ENCODE results near the gene MAN1A2. TPM values are rescaled to one million over a fixed set of nuclear protein-coding genes. Genes with fewer than 3 reads are reported as not detected.

The MAN1A2 gene
- total and polyA plus RNA-seq, 11 donors: 5.1 to 36.5 (median 19.9) TPM

- TF ChIP-seq POLR2A (IDR thresholded peaks at IDR 0.05) (no peak), CTCF (IDR thresholded peaks at IDR 0.05) (no peak)
- Histone ChIP-seq H3K27me3 (no peaks in the 10 kb centered on the region), H3K36me3 (peaks cover 0 to 33% (median 9%) of the 10 kb centered on the region in 9 donors), H3K4me1 (no peaks in the 10 kb centered on the region), H3K9me3 (no peaks in the 10 kb centered on the region), H3K27ac (no peak overlapping the region), H3K4me3 (no peak overlapping the region)
- 91 to 97% (median 94%) methylated on average over 1 of the region's 1 CpG for WGBS, 4 donors
- intact Hi-C loops (cut with DNase I): no loop called here
- ATAC-seq (no peak), DNase-seq (no peak)
Observed at GRCh38 chr1:117523111-117523510, 155.9 kb downstream of the MAN1A2 start.

GRCh38 chr1:117527074-117527473, 159.8 kb downstream of the MAN1A2 start:
- Histone ChIP-seq H3K27me3 (no peaks in the 10 kb centered on the region), H3K36me3 (peaks cover 0 to 32% (median 9%) of the 10 kb centered on the region in 9 donors), H3K4me3 (no peak overlapping the region), H3K4me1 (no peaks in the 10 kb centered on the region), H3K27ac (no peak overlapping the region), H3K9me3 (no peaks in the 10 kb centered on the region)
- intact Hi-C loops (cut with DNase I): loop anchor here in 1 of 10 donors (5.0 kb wide), 1 partner anchor 230 kb away; no protein-coding TSS in a partner anchor
- WGBS, 4 donors: 73 to 84% (median 78%) methylated on average over 4 of the region's 4 CpGs
- DNase-seq (no peak), ATAC-seq (no peak)
- no peak for TF ChIP-seq POLR2A (IDR thresholded peaks at IDR 0.05)
- no peak for TF ChIP-seq CTCF (IDR thresholded peaks at IDR 0.05)

GRCh38 chr1:117527566-117528102, 160.4 kb downstream of the MAN1A2 start:
- intact Hi-C loops (cut with DNase I): loop anchor here in 1 of 10 donors (5.0 kb wide), 1 partner anchor 230 kb away; no protein-coding TSS in a partner anchor
- no peak overlapping the region for H3K4me3 ChIP-seq
- ATAC-seq (no peak), DNase-seq (no peak)
- no peaks in the 10 kb centered on the region for H3K27me3 ChIP-seq
- no peak overlapping the region for H3K27ac ChIP-seq
- WGBS, 4 donors: 62 to 71% (median 68%) methylated on average over 2 of the region's 2 CpGs
- H3K36me3 ChIP-seq: peaks cover 0 to 26% (median 9%) of the 10 kb centered on the region in 9 donors
- no peaks in the 10 kb centered on the region for H3K9me3 ChIP-seq
- no peaks in the 10 kb centered on the region for H3K4me1 ChIP-seq
- no peak for TF ChIP-seq POLR2A (IDR thresholded peaks at IDR 0.05)
- no peak for TF ChIP-seq CTCF (IDR thresholded peaks at IDR 0.05)

GRCh38 chr1:117529683-117530082, 162.4 kb downstream of the MAN1A2 start:
- no peak for DNase-seq
- H3K36me3 ChIP-seq: peaks cover 0 to 9% (median 0%) of the 10 kb centered on the region in 9 donors
- WGBS, 4 donors: 93 to 97% (median 96%) methylated on average over 3 of the region's 3 CpGs
- no peak for ATAC-seq
- no peak overlapping the region for H3K27ac ChIP-seq
- H3K9me3 ChIP-seq: no peaks in the 10 kb centered on the region
- H3K4me3 ChIP-seq: no peak overlapping the region
- intact Hi-C loops (cut with DNase I): loop anchor here in 7 of 10 donors (5.0 to 10.0 kb wide), 6 partner anchors 75 to 368 kb away; partner anchors contain the start of gene TENT5C (in 2 of the 7)
- H3K27me3 ChIP-seq: no peaks in the 10 kb centered on the region
- TF ChIP-seq CTCF (IDR thresholded peaks at IDR 0.05) (no peak), POLR2A (IDR thresholded peaks at IDR 0.05) (no peak)
- no peaks in the 10 kb centered on the region for H3K4me1 ChIP-seq

Data from heart left ventricle (tissue), 16 donors.